ENCODE measurements around the gene CT45A1. TPM values are rescaled to one million over a fixed set of nuclear protein-coding genes. Genes with fewer than 3 reads are reported as not detected.
A peak's percentile ranks its signal among the peaks of the same experiment; 100 is the strongest.

Gene CT45A1
- total and polyA plus RNA-seq, 2 of the 13 experiments (the other 11 are each of a cell fraction or from before 2014, with no cell fraction given) = not detected

- CTCF ChIA-PET (ENCODE audit: low intra/inter-chr PET ratio, low total read pairs) = no interaction called here
- intact Hi-C loops (cut with micrococcal nuclease; ENCODE audit: unreplicated experiment) = no loop called here
- no peak overlapping the region for H2AFZ ChIP-seq (ENCODE audit: low read length)
- ATAC-seq = peak; percentile 70
- peak; percentile 5 for DNase-seq (ENCODE audit: low spot score)
- H3K4me3 ChIP-seq (replicated peaks in 1 of 3; ENCODE audit: insufficient read depth in 1 of 3, low read depth in 2 of 3, low read length in 3 of 3) = no peak overlapping the region
- POLR2A ChIA-PET = no interaction called here
- no peaks in the 10 kb centered on the region for H4K20me1 ChIP-seq (ENCODE audit: insufficient read depth, low read length)
- in situ Hi-C loops (cut with HindIII; ENCODE audit: extremely low pct_ligation_motif_present, low pct_unique_long_range_greater_than_20kb) = no loop called here
- no peaks in the 10 kb centered on the region for H3K9me3 ChIP-seq (ENCODE audit: low read length)
- no peaks in the 10 kb centered on the region for H3K27me3 ChIP-seq (ENCODE audit: control insufficient read depth in 1 of 2, insufficient read depth in 2 of 2, low read length in 2 of 2)
- 20% methylated on average over 1 of the region's 18 CpGs for WGBS (ENCODE audit: low lambda C conversion rate)
- no peaks in the 10 kb centered on the region for H3K79me2 ChIP-seq (ENCODE audit: insufficient read depth, low read length)
- no TSS peak for BruUV-seq (replicated peaks)
- no peaks in the 10 kb centered on the region for H3K4me1 ChIP-seq (ENCODE audit: insufficient read depth, low read length)
- no peak overlapping the region for H3K9ac ChIP-seq (ENCODE audit: insufficient read depth, low read depth, low read length)
- no peaks in the 10 kb centered on the region for H3K36me3 ChIP-seq (replicated peaks in 1 of 2; ENCODE audit: control insufficient read depth in 1 of 2, insufficient read depth in 2 of 2, low read length in 2 of 2)
- no peak overlapping the region for H3K27ac ChIP-seq (ENCODE audit: extremely low read length, insufficient read depth, low read length)
- FAIRE-seq = no peak
- TF ChIP-seq CTCF (CRISPR knock-in tag; IDR thresholded peaks at IDR 0.05) = peak; percentile 51
- TF ChIP-seq NFAT5 (CRISPR knock-in tag; IDR thresholded peaks at IDR 0.05) = no peak
- peak; percentile 25; the same call in 1 of the 2 replicates for TF ChIP-seq STAG1 (CRISPR knock-in tag; IDR thresholded peaks at IDR 0.05)
- TF ChIP-seq ZNF331 (CRISPR knock-in tag; IDR thresholded peaks at IDR 0.05) = peak; percentile 18; the same call in 1 of the 2 replicates
- no peak overlapping the region for H3K4me2 ChIP-seq (ENCODE audit: low read depth, low read length)
These were observed 27.3 kb downstream of the CT45A1 start for GRCh38 chrX:135740681-135741149.
